ENCODE measurements around the gene NTHL1. TPM values are rescaled to one million over a fixed set of nuclear protein-coding genes. Genes with fewer than 3 reads are reported as not detected.

The NTHL1 gene
- total RNA-seq, 1 donor from 2014 or later: 22.8 TPM

- DNase-seq (ENCODE audit: low read depth in 2 of 2): no peak
Observed at GRCh38 chr16:1997494-1998359, 49.9 kb downstream of the NTHL1 start.

DNA sequence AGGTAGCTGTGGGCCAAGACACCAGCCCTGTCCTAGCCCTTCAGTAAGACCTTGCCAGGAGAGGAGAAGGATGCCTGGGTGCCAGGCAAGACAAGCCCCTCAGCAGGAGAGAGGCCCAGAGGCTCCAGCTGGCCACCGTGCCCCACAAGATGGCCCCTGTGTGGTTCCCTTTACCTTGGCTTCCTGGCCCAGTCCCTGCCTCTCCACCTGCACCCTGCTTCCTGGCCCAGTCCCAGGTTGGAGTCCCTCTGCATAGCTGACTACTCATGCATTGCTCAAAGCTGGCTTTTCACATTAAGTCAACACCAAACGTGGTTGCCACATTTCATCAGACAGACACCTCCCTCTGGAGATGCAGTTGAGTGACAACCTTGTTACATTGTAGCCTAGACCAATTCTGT lies 53.9 kb downstream of the NTHL1 start:
- DNase-seq (ENCODE audit: low read depth in 2 of 2): no peak

GRCh38 chr16:1992704-1993317 lies 54.8 kb downstream of the NTHL1 start:
- no peak for DNase-seq (ENCODE audit: low read depth in 2 of 2)

GRCh38 chr16:1991948-1992703 lies 55.5 kb downstream of the NTHL1 start:
- DNase-seq (ENCODE audit: low read depth in 2 of 2): peak; percentile 91 to 96

DNA sequence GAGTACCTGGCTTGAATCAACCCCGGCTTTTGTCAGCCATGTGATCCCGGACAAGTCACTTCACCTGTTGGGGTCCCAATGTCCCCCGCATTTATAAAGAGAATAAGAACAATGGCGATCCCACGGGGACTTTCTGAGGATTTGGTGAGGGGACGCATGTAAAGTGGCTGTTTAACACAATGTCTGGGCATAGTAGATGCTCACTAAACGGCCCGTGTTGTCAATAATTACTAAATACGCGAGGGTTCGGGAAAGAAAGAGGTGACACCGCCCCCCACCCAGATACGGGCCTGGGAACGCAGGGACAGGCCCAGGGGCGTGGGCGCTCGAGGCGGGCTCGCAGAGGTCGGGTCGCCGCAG lies 56.1 kb downstream of the NTHL1 start:
- DNase-seq (ENCODE audit: low read depth in 2 of 2): no peak

DNA sequence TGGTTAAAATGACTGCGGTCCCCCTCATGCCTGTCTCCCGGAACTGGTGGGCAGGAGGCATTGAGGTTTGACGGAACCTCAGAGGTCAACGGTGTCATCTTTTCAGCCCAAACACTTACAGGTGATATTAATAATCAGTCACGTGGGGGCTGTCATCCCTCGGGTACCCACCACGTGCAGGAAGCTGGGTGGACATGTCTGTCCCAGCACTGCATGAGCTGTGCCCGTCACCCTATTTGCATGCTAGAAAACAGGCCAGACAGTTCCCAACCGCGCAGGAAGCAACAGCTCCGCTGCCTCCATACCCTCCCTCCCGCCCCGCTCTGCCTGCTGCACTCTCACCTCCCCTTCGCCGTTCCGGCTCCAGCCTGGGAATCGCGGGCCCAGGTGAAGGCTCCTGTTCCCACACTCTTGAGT lies 56.5 kb downstream of the NTHL1 start:
- no peak for DNase-seq (ENCODE audit: low read depth in 2 of 2)

GRCh38 chr16:1990351-1991134 lies 57.1 kb downstream of the NTHL1 start:
- DNase-seq (ENCODE audit: low read depth in 2 of 2): no peak

GRCh38 chr16:1990101-1990350 lies 57.6 kb downstream of the NTHL1 start:
- no peak for DNase-seq (ENCODE audit: low read depth in 2 of 2)

Other genes with a start within 250 kb of the NTHL1 start
- 58.2 and 71.8 TPM in 2 replicates for gene HAGH, start 221.0 kb downstream of the NTHL1 start, total RNA-seq
- 74.3 and 81.7 TPM in 2 replicates for gene FAHD1, start 220.6 kb downstream of the NTHL1 start, total RNA-seq
- not detected in 2 replicates for gene MEIOB, start 175.7 kb downstream of the NTHL1 start, total RNA-seq
- gene HS3ST6, start 129.4 kb downstream of the NTHL1 start, total RNA-seq: not detected in 2 replicates
- 8.3 and 11.9 TPM in 2 replicates for gene MSRB1, start 104.6 kb downstream of the NTHL1 start, total RNA-seq
- not detected in 2 replicates for gene RPL3L, start 93.1 kb downstream of the NTHL1 start, total RNA-seq
- 113 and 126 TPM in 2 replicates for gene NDUFB10, start 88.3 kb downstream of the NTHL1 start, total RNA-seq
- gene RPS2, start 83.0 kb downstream of the NTHL1 start, total RNA-seq: 2,011 and 3,024 TPM in 2 replicates
- gene RNF151, start 81.0 kb downstream of the NTHL1 start, total RNA-seq: not detected in 2 replicates
- 20.5 and 21.2 TPM in 2 replicates for gene TBL3, start 75.8 kb downstream of the NTHL1 start, total RNA-seq
- gene NOXO1, start 66.4 kb downstream of the NTHL1 start, total RNA-seq: under 0.01 TPM in 2 replicates
- 8.1 and 8.5 TPM in 2 replicates for gene GFER, start 63.6 kb downstream of the NTHL1 start, total RNA-seq
- gene SYNGR3, start 57.9 kb downstream of the NTHL1 start, total RNA-seq: 0.40 and 2.0 TPM in 2 replicates
- gene ZNF598, start 38.0 kb downstream of the NTHL1 start, total RNA-seq: 8.9 and 9.7 TPM in 2 replicates
- 0.44 and 0.60 TPM in 2 replicates for gene NPW, start 28.0 kb downstream of the NTHL1 start, total RNA-seq
- 42.1 and 47.6 TPM in 2 replicates for gene NHERF2, start 20.9 kb downstream of the NTHL1 start, total RNA-seq
- 23.8 and 29.0 TPM in 2 replicates for gene TSC2, start 151 bp upstream of the NTHL1 start, total RNA-seq
- 18.5 and 31.5 TPM in 2 replicates for gene PKD1, start 88.1 kb upstream of the NTHL1 start, total RNA-seq
- gene RAB26, start 100.8 kb upstream of the NTHL1 start, total RNA-seq: 0.20 and 0.65 TPM in 2 replicates
- gene TRAF7, start 107.9 kb upstream of the NTHL1 start, total RNA-seq: 60.8 and 63.9 TPM in 2 replicates
- under 0.01 TPM in 2 replicates for gene CASKIN1, start 148.8 kb upstream of the NTHL1 start, total RNA-seq
- 13.5 and 13.7 TPM in 2 replicates for gene MLST8, start 157.6 kb upstream of the NTHL1 start, total RNA-seq
- gene BRICD5, start 163.0 kb upstream of the NTHL1 start, total RNA-seq: 0.44 and 2.2 TPM in 2 replicates
- gene PGP, start 167.0 kb upstream of the NTHL1 start, total RNA-seq: 10.0 and 11.5 TPM in 2 replicates
- gene E4F1, start 175.8 kb upstream of the NTHL1 start, total RNA-seq: 16.1 and 20.8 TPM in 2 replicates
- gene DNASE1L2, start 188.6 kb upstream of the NTHL1 start, total RNA-seq: 0.22 and 0.40 TPM in 2 replicates
- 23.5 and 29.6 TPM in 2 replicates for gene ECI1, start 203.8 kb upstream of the NTHL1 start, total RNA-seq
- 33.6 and 45.4 TPM in 2 replicates for gene RNPS1, start 220.3 kb upstream of the NTHL1 start, total RNA-seq

Data from lung microvascular endothelial cell (primary cell).